GM18951 (cell line): ENCODE data around the gene RAX2.

ENCODE experiments used
- POLR2A ChIP-seq: IDR thresholded peaks from 4 replicates; pipeline ENCODE4 v1.6.1; 2011; ENCODE audit warnings: mild to moderate bottlenecking; ENCODE audit not compliant: insufficient read length, insufficient read depth; ENCODE audit errors: extremely low read depth
- in situ Hi-C: fragments of 300-500 bp; cut with MboI; formaldehyde crosslinking; loops from one replicate; pipeline ENCODE4 v1.12.0; 2022; ENCODE audit warnings: low sequenced_read_pairs, mixed read lengths, inconsistent platforms; ENCODE audit not compliant: unreplicated experiment

Gene RAX2

GRCh38 chr19:3725640-3726310 lies 46.3 kb downstream of the RAX2 start:
- no peak for TF ChIP-seq POLR2A
- in situ Hi-C loops = no loop called here

- TF ChIP-seq POLR2A = no peak
- in situ Hi-C loops = no loop called here
Observed at GRCh38 chr19:3725121-3725520, 46.9 kb downstream of the RAX2 start.

GRCh38 chr19:3723883-3724282 lies 48.1 kb downstream of the RAX2 start:
- TF ChIP-seq POLR2A = no peak
- in situ Hi-C loops = no loop called here

GRCh38 chr19:3723110-3723488 lies 48.9 kb downstream of the RAX2 start:
- TF ChIP-seq POLR2A = no peak
- in situ Hi-C loops = no loop called here

- TF ChIP-seq POLR2A = no peak
- in situ Hi-C loops = no loop called here
Observed at GRCh38 chr19:3722443-3723109, 49.5 kb downstream of the RAX2 start.

- no peak for TF ChIP-seq POLR2A
- in situ Hi-C loops = no loop called here
Observed at GRCh38 chr19:3721887-3722442, 50.1 kb downstream of the RAX2 start.

GRCh38 chr19:3721131-3721886 lies 50.7 kb downstream of the RAX2 start:
- no peak for TF ChIP-seq POLR2A
- in situ Hi-C loops = no loop called here

- no peak for TF ChIP-seq POLR2A
- in situ Hi-C loops = no loop called here
Observed at GRCh38 chr19:3720349-3720917, 51.6 kb downstream of the RAX2 start.

- no peak for TF ChIP-seq POLR2A
- in situ Hi-C loops = no loop called here
Observed at GRCh38 chr19:3719868-3720267, 52.2 kb downstream of the RAX2 start.
